Neural crest cell (in vitro differentiated cells): ENCODE results near the gene SFT2D3. TPM values are rescaled to one million over a fixed set of nuclear protein-coding genes. Genes with fewer than 3 reads are reported as not detected.

ENCODE experiments used
- DNase-seq: peaks from one replicate; pipeline ENCODE4 v3.0.0; 2021; ENCODE audit warnings: low read depth, mixed read lengths, low spot score
- H3K27ac Mint-ChIP-seq: one replicate; pipeline ENCODE4 v1.8.0; 2021; ENCODE audit warnings: mild to moderate bottlenecking, mixed read lengths; ENCODE audit not compliant: unreplicated experiment
- H3K27me3 Mint-ChIP-seq: 2 replicates; pipeline ENCODE4 v1.8.0; 2021; ENCODE audit warnings: low read depth, mild to moderate bottlenecking, mixed read lengths
- H3K36me3 Mint-ChIP-seq: 2 replicates; pipeline ENCODE4 v1.8.0; 2021; ENCODE audit warnings: low read depth, mild to moderate bottlenecking, mixed read lengths
- H3K4me1 Mint-ChIP-seq: 2 replicates; pipeline ENCODE4 v1.8.0; 2021; ENCODE audit warnings: mixed read lengths
- H3K4me3 Mint-ChIP-seq: one replicate; pipeline ENCODE4 v1.8.0; 2021; ENCODE audit warnings: mild to moderate bottlenecking, mixed read lengths
- H3K9me3 Mint-ChIP-seq: 2 replicates; pipeline ENCODE4 v1.8.0; 2021; ENCODE audit warnings: mixed read lengths
- total RNA-seq: library from RNA; stranded (reverse); gene quantifications from 2 replicates; pipeline ENCODE4 v1.2.1, GENCODE V29; 2021
- TF ChIP-seq, protein P1 (sequence below): fragments of 200-600 bp; sonication (generic); conservative IDR thresholded peaks from 2 replicates; pipeline ENCODE4 v1.5.0; 2021; ENCODE audit warnings: antibody characterized with exemption, mild to moderate bottlenecking

SFT2D3 gene
- total RNA-seq, 1 donor from 2014 or later, result 18.8 TPM

DNA sequence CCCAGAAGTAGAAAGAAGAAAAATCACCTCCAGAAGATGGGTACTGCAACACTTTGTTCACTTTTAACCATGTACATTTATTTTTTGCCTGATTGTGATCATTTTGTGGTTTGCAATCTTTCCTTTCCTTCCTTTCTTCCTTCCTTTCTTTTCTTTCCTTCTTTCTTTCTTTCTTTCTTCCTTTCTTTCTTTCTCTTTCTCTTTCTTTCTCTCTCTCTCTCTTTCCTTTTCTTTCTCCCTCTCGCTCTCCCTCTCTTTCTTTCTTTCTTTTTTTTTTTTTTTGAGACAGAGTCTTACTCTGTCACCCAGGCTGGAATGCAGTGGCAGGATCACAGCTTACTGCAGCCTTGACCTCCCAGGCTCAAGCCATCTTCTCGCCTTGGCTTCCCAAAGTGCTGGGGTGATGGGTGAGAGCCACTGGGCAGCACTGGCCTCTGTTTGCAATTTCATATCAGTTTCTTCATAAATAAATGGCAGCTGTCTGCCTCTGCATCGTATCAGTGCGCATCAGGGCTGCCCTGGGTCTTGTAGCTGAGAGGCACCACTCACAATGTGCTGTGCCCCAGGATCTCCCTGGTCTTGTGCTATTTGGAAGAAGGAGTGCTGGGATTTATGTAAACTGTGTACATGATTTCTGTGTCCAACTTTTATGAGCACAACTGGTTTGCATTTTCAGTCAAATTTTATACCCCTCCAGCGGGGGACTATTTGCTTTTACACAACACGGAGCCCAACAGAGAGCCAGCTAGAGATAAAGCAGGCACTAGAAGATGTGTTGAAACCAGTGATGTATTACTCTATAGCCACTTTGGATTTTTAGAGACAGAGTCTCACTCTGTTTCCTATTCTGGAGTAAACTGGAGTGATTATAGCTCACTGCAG, 19.1 kb upstream of the SFT2D3 start:
- H3K4me3 Mint-ChIP-seq, result no peak overlapping the region
- no peaks in the 10 kb centered on the region for H3K4me1 Mint-ChIP-seq
- peaks cover 15% of the 10 kb centered on the region for H3K27me3 Mint-ChIP-seq
- TF ChIP-seq, protein P1, sequence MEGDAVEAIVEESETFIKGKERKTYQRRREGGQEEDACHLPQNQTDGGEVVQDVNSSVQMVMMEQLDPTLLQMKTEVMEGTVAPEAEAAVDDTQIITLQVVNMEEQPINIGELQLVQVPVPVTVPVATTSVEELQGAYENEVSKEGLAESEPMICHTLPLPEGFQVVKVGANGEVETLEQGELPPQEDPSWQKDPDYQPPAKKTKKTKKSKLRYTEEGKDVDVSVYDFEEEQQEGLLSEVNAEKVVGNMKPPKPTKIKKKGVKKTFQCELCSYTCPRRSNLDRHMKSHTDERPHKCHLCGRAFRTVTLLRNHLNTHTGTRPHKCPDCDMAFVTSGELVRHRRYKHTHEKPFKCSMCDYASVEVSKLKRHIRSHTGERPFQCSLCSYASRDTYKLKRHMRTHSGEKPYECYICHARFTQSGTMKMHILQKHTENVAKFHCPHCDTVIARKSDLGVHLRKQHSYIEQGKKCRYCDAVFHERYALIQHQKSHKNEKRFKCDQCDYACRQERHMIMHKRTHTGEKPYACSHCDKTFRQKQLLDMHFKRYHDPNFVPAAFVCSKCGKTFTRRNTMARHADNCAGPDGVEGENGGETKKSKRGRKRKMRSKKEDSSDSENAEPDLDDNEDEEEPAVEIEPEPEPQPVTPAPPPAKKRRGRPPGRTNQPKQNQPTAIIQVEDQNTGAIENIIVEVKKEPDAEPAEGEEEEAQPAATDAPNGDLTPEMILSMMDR, result no peak
- no peak for DNase-seq
- H3K9me3 Mint-ChIP-seq, result no peaks in the 10 kb centered on the region
- no peaks in the 10 kb centered on the region for H3K36me3 Mint-ChIP-seq
- no peak overlapping the region for H3K27ac Mint-ChIP-seq

DNA sequence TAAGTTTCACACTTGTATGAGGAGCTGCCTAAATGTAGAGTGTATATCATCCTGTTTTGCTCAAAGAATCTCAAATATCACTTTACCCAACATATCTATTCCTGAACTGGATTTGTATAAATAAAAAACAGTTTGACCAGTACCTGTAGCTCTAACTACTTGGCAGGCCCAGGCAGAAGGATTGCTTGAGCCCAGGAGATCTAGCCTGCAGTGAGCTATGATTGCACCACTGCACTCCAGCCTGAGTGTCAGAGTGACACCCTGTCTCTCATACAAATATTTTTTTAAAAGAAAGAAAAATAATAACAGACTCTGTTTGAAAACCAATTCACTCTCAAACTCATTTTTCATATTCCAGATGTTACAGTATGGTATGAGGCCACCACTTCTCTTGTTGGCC, 18.2 kb upstream of the SFT2D3 start:
- Mint-ChIP-seq H3K9me3 (no peaks in the 10 kb centered on the region), H3K27me3 (peaks cover 7% of the 10 kb centered on the region), H3K36me3 (peaks cover 1% of the 10 kb centered on the region), H3K4me3 (no peak overlapping the region), H3K4me1 (no peaks in the 10 kb centered on the region), H3K27ac (no peak overlapping the region)
- TF ChIP-seq, protein P1, result no peak
- DNase-seq, result no peak

DNA sequence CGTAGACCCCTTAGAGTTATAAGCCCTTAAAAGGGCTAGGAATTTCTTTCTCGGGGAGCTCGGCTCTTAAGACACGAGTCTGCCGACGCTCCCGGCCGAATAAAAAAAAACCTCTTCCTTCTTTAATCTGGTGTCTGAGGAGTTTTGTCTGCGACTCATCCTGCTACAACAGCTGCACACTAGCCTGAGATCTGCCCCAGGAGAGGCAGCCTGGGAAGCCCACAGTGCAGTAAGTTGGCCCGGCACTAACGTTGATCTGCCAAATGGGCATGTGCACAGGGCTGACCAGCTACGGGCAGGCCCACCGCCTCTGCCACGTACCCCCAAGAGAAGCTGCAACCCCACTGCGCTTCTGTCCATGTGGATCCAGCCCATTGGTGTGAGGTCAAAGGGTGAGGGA, 17.5 kb upstream of the SFT2D3 start:
- peaks cover under 1% of the 10 kb centered on the region for H3K27me3 Mint-ChIP-seq
- H3K27ac Mint-ChIP-seq, result no peak overlapping the region
- H3K4me1 Mint-ChIP-seq, result no peaks in the 10 kb centered on the region
- H3K4me3 Mint-ChIP-seq, result no peak overlapping the region
- TF ChIP-seq, protein P1, result no peak
- H3K36me3 Mint-ChIP-seq, result peaks cover 2% of the 10 kb centered on the region
- DNase-seq, result no peak
- peaks cover 3% of the 10 kb centered on the region for H3K9me3 Mint-ChIP-seq

DNA sequence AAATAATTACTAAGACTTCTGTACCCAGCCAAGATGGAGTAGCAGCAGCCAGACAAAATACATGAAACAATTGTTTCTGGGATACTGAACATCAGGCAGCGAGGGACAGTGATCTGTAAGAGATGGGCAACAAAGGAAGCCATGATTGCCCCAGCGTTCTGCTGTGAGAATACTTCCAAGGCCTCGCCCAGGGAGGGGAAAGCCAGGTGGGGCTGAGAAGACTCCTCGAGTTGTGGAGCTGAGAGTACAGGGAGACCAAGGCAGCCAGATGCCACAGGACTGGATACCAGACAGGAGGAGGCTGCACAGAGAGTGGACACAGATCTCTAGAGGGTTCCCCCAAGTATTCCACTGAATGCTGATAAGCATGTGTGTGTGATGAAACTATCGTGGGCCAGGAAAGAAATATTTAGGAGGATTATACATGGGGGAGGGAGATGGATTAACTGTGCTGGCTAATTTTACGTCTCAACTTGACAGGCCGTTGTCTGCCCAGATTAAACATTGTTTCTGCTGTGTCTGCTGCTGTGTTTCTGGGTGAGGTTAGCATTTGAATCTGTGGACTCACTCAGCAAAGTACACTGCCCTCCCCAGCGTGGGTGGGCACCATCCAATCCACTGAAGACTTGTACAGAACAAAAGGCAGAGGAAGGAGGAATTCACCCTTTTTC, 15.8 kb upstream of the SFT2D3 start:
- H3K4me3 Mint-ChIP-seq, result no peak overlapping the region
- TF ChIP-seq, protein P1, result no peak

DNA sequence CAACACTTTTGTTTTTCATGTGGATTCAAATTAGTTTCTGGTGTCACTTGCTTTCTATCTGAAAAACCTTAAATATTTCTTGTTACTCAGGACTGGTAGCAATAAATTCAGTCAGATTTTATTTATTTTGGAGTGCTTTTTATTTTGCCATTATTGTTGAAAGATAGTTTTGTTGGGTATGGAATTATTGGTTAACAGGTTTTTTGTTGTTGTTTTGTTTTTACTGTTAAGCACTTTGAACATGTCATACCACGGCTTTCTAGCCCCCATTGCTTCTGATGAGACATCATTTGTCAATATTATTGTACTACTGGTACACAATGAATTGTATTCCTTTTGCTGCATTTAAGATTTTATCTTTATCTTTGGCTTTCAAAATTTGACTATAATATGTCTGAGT, 12.9 kb upstream of the SFT2D3 start:
- DNase-seq, result no peak
- peaks cover 16% of the 10 kb centered on the region for H3K9me3 Mint-ChIP-seq
- H3K36me3 Mint-ChIP-seq, result peaks cover 13% of the 10 kb centered on the region
- no peak overlapping the region for H3K27ac Mint-ChIP-seq
- no peaks in the 10 kb centered on the region for H3K27me3 Mint-ChIP-seq
- H3K4me3 Mint-ChIP-seq, result no peak overlapping the region
- no peaks in the 10 kb centered on the region for H3K4me1 Mint-ChIP-seq
- TF ChIP-seq, protein P1, result no peak

More for the DNA sequence above, 15.8 kb upstream of the SFT2D3 start:
- Mint-ChIP-seq H3K27ac (no peak overlapping the region), H3K4me1 (no peaks in the 10 kb centered on the region), H3K36me3 (peaks cover 2% of the 10 kb centered on the region), H3K27me3 (no peaks in the 10 kb centered on the region), H3K9me3 (peaks cover 4% of the 10 kb centered on the region)
- no peak for DNase-seq
